Measurements from ENCODE around the gene ARHGDIA. TPM values are rescaled to one million over a fixed set of nuclear protein-coding genes. Genes with fewer than 3 reads are reported as not detected.

Gene ARHGDIA
- total and polyA plus RNA-seq, 10 donors = 131 to 392 (median 235) TPM

GRCh38 chr17:81909231-81909630 is 38.1 kb upstream of the ARHGDIA start:
- WGBS, 5 donors = 91 to 95% (median 94%) methylated on average over 4 to 12 of the region's 12 CpGs
- no peaks in the 10 kb centered on the region for H3K9me3 ChIP-seq
- H3K27me3 ChIP-seq (replicated peaks in 1 of 7) = no peaks in the 10 kb centered on the region
- intact Hi-C loops (cut with DNase I; ENCODE audit: low total_unique reads) = no loop called here
- TF ChIP-seq POLR2A (IDR thresholded peaks at IDR 0.05) = no peak
- TF ChIP-seq, protein P1, sequence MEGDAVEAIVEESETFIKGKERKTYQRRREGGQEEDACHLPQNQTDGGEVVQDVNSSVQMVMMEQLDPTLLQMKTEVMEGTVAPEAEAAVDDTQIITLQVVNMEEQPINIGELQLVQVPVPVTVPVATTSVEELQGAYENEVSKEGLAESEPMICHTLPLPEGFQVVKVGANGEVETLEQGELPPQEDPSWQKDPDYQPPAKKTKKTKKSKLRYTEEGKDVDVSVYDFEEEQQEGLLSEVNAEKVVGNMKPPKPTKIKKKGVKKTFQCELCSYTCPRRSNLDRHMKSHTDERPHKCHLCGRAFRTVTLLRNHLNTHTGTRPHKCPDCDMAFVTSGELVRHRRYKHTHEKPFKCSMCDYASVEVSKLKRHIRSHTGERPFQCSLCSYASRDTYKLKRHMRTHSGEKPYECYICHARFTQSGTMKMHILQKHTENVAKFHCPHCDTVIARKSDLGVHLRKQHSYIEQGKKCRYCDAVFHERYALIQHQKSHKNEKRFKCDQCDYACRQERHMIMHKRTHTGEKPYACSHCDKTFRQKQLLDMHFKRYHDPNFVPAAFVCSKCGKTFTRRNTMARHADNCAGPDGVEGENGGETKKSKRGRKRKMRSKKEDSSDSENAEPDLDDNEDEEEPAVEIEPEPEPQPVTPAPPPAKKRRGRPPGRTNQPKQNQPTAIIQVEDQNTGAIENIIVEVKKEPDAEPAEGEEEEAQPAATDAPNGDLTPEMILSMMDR (IDR thresholded peaks at IDR 0.05 in 8 of 11, conservative IDR thresholded peaks at IDR 0.05 in 3 of 11) = no peak
- TF ChIP-seq POLR2AphosphoS5 (IDR thresholded peaks at IDR 0.05) = no peak
- H3K36me3 ChIP-seq = peaks cover 2 to 78% (median 37%) of the 10 kb centered on the region in 6 donors
- no peak overlapping the region for H3K4me3 ChIP-seq
- no peak for DNase-seq
- H3K27ac ChIP-seq = no peak overlapping the region
- peaks cover 8 to 33% (median 21%) of the 10 kb centered on the region in 6 donors for H3K4me1 ChIP-seq

DNA sequence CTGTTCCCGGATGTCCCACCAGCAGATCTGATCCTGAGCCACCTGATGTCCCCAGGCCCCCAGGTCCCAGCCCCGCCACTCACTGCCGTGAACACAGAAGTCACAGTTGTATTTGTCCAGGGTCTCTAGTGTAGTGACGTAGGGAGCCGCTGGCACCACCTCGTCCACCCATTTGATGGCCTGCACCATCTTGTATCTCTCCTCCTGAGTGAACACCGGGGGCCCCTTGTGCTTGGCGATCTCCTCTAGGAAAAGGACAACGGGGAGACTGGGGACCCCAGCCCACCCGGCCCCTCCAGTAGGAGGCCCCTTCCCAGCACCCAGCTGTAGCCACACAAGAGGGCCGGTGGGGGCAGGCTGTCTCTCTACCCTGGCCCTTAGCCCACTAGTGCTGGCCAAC is 37.7 kb upstream of the ARHGDIA start:
- Histone ChIP-seq H3K4me3 (no peak overlapping the region), H3K27ac (no peak overlapping the region), H3K27me3 (replicated peaks in 1 of 7) (no peaks in the 10 kb centered on the region), H3K9me3 (no peaks in the 10 kb centered on the region), H3K4me1 (peaks cover 8 to 33% (median 21%) of the 10 kb centered on the region in 6 donors), H3K36me3 (peaks cover 0 to 78% (median 34%) of the 10 kb centered on the region in 6 donors)
- TF ChIP-seq, protein P1 (IDR thresholded peaks at IDR 0.05 in 8 of 11, conservative IDR thresholded peaks at IDR 0.05 in 3 of 11) = no peak
- TF ChIP-seq POLR2A (IDR thresholded peaks at IDR 0.05) (no peak), POLR2AphosphoS5 (IDR thresholded peaks at IDR 0.05) (no peak)
- no peak for DNase-seq
- WGBS, 5 donors = 92 to 99% (median 96%) methylated on average over 10 to 11 of the region's 11 CpGs
- intact Hi-C loops (cut with DNase I; ENCODE audit: low total_unique reads) = no loop called here

GRCh38 chr17:81907219-81908145 is 36.3 kb upstream of the ARHGDIA start:
- Histone ChIP-seq H3K36me3 (peaks cover 0 to 71% (median 21%) of the 10 kb centered on the region in 6 donors), H3K4me1 (peaks cover 8 to 40% (median 28%) of the 10 kb centered on the region in 6 donors), H3K4me3 (no peak overlapping the region), H3K9me3 (no peaks in the 10 kb centered on the region), H3K27ac (no peak overlapping the region), H3K27me3 (replicated peaks in 1 of 7) (peaks cover 0 to 11% (median under 1%) of the 10 kb centered on the region in 7 donors)
- TF ChIP-seq POLR2AphosphoS5 (IDR thresholded peaks at IDR 0.05) = no peak
- no peak for DNase-seq
- intact Hi-C loops (cut with DNase I; ENCODE audit: low total_unique reads) = no loop called here
- WGBS, 5 donors = 91 to 96% (median 93%) methylated on average over 12 to 26 of the region's 26 CpGs

GRCh38 chr17:81906476-81907218 is 35.5 kb upstream of the ARHGDIA start:
- Histone ChIP-seq H3K9me3 (no peaks in the 10 kb centered on the region), H3K27ac (no peak overlapping the region), H3K36me3 (peaks cover 0 to 62% (median 15%) of the 10 kb centered on the region in 6 donors), H3K27me3 (replicated peaks in 1 of 7) (peaks cover 0 to 20% (median 9%) of the 10 kb centered on the region in 7 donors), H3K4me3 (no peak overlapping the region), H3K4me1 (peaks cover 10 to 40% (median 33%) of the 10 kb centered on the region in 6 donors)
- intact Hi-C loops (cut with DNase I; ENCODE audit: low total_unique reads) = no loop called here
- no peak for DNase-seq
- TF ChIP-seq POLR2A (IDR thresholded peaks at IDR 0.05) = no peak
- TF ChIP-seq, protein P1 (IDR thresholded peaks at IDR 0.05 in 8 of 11, conservative IDR thresholded peaks at IDR 0.05 in 3 of 11) = no peak
- no peak for TF ChIP-seq POLR2AphosphoS5 (IDR thresholded peaks at IDR 0.05)
- 89 to 97% (median 92%) methylated on average over 7 to 15 of the region's 15 CpGs for WGBS, 5 donors
